Stimulated activated CD8-positive, alpha-beta memory T cell treated with anti-CD3 and anti-CD28 coated beads, Interleukin-15, amount 100 ng/mL, for 1 hour (primary cell): ENCODE measurements around the gene ANKRD28.
"Not testable (repeated sequence)": the region's sequence is repeated elsewhere in the genome, so short reads cannot be mapped to it uniquely, and the experiment has no call there.

Experiments used
- DNase-seq: peaks from one replicate; pipeline ENCODE4 v3.0.0-alpha.2; 2020; ENCODE audit warnings: low read depth

The ANKRD28 gene

DNA sequence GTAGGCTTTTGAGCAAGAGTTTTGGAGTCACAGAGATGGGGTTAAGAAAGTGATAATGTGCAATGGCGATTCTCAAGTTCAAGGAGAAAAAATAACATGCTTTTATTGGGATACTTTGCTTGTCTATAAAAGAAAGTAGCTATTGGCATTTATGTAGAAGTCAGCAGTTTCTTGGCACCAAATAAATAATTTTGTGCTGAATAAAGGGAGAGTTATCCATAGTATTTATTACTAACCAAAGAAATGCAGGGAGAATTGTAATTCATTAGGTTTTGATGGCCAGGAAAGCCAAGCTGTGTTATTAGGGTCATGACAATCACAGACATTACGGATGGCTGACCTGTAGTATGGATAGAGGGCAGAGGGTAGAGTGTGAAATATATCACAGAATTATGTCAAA, 163.1 kb downstream of the ANKRD28 start:
- DNase-seq, result no peak

DNA sequence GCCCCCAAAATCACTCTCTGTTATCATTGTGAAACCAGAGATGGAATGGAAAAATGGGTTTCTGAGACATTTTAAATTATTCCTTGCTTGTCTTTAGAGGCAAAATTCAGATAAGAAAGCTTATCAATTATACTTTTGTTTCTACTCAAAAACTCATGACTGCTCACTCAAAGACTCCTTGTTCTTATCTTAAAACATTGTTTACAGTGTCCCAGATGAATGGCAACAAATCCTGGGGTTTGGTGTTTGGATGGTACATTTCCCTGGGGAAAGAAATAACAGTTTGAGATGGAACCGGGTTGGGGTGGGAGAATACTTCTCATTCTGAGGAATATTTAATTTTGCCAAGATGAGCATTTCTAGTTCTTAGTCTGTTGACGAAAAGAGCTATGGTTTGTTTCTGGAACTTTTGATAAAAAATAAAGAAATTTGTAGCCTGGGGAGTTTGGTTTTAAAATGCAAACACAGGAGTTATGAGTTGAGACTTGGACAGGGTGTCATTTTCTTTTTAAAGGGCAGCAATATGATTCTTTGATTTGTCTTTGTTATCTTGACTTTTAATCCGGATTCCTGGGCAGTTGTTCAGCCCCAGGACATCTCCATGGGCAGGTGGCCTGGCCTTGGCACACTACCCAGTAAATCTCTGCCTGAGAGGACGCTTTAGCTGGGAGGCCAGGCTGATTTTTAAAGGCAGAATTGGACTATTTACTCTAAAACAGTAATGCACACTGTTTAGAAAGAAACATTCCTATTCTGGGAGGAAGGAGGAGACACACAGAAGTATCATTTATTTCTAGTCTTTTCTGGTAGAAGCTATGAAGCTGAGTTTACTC, 163.8 kb downstream of the ANKRD28 start:
- DNase-seq, result no peak

DNA sequence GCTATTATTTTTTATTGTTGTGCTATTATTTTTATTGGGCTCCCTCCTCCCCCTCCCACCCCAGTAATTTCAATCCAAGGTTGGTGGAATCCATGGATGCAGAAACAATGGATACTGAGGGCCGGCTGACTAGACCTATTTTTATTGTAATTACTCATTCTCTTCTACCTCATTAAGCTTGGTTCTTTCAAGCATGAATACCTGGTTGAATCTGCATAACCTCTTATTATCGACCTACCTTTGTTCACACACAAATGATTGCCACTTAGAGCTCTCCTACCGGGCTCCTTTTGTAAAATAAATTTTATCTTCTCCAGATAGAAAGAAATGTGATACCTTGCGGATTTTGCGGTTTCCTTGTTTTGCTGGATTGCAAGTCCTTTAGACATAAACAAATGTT, 164.6 kb downstream of the ANKRD28 start:
- DNase-seq, result no peak

DNA sequence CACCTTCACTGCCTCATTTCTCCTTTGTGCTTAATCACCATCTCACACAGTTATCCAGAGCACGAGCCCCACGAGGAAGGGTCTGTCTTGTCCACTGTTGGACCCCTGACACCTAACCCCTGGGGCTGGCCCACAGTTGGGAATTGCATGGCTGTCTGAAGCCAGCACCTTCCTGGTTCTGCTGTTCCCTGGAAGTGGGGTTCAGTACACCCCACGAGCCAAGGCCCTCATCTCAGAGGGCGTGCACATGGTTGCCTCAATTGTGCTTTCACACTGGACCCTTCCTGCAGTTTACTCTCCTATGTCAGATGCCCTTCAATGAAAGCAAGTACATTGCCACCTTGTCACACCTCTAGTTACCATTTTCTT, 165.6 kb downstream of the ANKRD28 start:
- no peak for DNase-seq

DNA sequence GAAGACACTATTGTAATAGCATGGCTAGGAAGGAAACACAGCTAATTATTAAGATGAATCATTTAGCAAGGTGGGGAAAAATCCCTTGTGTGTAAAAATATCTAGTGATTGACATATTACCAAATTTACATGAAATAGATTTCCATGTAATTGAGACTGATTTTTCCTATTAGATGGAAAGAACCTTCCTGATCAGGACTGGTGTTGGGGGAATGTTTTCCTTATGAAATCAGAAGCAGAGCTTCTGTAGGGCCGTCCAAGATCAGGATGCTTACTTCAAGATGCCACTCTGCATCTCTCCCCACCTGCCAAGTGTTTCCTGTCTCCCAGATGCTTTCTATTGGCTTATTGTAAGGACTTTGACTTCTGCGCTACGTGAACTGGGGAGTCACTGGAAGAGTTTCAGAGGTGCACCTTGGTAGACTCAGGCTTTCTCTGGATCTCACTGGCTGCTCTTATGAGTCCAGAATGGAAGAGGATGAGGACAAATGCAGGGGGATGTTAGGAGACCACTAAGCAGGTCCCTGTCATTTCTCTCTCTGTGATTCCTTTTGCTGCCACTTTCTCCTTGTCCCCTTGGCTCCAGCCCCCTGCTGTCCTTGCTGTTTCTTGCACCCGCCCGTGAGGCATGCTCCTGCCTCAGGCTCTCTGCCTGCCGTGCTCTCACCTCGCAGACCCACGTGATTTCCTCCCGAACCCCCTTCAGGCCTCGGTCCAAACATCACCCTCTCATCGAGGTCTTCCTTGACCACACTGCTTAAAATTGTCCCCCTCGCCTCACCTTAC, 166.2 kb downstream of the ANKRD28 start:
- DNase-seq, result no peak

DNA sequence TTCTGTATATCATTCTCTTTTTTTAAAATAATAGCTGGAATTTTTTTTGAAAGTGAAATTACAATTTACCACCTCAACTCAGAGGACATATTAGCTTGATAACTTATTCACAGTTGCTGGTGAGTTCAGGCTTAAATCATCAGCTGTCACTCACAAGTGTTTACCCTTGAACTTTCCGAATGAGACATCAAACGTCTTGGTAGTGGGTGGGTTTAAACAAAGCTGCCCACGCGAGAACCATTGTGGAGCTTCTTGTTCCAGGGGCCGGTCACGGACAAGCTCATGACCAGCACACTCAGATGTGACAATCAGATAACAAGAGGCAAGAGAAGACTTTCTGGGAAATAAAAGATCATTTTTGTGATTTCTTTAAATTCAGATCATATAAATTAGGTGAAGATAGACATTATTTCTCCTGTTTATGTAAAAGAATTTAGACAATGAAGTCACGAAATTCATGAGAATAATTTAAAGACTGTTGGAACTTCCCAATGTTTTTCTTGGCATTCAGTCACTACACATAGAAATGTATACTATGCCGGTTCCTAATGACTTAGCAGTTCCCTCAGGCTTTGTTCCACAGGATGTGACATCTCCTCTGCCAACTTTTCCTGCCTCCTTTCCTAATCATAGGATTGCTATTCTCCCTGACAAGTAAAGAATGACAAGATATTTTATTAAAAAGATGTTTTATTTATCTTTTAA, 167.0 kb downstream of the ANKRD28 start:
- DNase-seq, result no peak

DNA sequence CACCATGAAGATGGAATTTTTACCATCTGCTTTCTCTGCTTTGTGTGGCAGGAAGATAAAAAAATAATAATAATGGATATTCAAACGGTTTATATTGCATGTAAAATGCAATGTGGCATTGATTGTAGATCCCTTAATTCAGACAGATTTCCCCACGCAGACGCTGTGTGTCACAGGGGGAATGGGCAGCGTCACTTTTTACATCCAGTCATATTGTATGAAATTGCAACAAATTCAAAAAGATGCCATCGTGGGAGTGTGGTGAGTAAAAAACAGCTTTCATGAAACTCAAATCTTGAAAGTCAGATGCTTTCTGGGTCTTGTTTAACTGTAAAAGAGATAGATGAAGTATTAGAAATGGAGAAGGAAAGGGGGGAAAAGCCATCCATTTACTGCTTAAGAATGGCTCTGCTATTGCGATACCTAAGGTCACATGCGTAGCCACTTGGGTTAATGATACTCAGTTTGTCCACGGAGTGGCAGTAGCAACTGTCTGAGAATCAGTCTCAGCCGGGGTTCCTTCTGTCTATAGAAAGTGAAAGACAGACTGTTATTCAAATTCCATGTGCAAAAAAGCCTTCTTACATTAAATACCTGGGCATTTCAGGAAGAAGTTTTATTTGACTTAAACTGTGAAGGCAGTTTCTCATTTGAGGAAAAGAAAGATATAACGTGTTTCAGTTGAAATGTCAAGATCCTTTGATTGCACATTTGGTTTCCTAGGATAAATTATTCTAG, 167.8 kb downstream of the ANKRD28 start:
- DNase-seq, result peak; percentile 47

DNA sequence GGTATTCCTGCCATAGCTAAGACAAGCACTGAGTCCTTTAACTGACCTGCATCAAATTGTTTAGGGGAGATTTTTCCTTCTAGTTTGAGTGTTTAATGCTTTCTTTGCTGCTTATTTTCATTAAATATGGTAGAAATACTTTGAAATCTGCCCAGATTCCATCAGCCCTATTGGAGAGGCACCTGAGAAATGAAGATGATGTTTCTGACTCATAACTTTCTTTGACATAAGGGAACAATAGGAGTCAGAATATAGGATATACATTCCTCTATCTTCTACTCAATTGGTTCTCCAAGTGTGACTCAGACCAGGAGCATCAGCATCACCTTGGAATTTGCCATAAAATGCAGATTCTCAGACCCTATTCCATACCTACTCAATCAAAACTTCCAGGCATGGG, 168.8 kb downstream of the ANKRD28 start:
- DNase-seq, result no peak

DNA sequence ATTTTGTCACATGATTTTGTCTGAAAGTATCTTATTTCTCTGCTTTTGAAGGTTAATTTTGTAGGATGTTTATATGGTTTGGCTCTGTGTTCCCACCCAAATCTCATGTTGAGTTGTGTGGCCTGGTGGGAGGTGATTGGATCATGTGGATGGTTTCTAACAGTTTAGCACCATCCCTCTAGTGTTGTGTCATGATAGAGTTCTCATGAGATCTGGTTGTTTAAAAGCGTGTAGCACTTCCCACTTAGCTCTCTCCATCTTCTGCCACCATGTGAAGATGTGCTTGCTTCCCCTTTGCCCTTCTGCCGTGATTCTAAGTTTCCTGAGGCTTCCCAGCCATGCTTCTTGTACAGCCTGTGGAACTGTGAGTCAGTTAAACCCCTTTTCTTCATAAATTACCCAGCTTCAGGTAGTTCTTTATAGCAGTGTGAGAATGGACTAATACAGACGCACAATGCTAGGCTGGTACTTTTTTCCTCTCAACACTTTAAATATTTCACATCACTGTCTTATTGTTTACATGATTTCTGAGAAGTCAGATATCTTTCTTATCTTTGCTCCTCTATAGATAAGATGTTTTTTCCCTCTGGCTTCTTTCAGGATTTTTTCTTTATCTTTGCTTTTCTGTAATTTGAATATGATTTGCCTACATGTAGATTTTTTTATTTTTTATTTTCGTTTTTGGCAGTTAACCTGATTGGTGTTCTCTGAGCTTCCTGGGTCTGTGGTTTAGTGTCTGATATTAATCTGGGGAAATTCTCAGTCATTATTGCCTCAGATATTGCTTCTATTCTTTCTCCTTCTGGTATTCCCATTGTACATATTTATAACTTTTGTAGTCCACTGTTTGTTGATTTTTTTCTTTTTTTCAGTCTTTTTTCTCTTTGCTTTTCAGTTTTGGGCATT, 174.0 kb downstream of the ANKRD28 start:
- no peak for DNase-seq

DNA sequence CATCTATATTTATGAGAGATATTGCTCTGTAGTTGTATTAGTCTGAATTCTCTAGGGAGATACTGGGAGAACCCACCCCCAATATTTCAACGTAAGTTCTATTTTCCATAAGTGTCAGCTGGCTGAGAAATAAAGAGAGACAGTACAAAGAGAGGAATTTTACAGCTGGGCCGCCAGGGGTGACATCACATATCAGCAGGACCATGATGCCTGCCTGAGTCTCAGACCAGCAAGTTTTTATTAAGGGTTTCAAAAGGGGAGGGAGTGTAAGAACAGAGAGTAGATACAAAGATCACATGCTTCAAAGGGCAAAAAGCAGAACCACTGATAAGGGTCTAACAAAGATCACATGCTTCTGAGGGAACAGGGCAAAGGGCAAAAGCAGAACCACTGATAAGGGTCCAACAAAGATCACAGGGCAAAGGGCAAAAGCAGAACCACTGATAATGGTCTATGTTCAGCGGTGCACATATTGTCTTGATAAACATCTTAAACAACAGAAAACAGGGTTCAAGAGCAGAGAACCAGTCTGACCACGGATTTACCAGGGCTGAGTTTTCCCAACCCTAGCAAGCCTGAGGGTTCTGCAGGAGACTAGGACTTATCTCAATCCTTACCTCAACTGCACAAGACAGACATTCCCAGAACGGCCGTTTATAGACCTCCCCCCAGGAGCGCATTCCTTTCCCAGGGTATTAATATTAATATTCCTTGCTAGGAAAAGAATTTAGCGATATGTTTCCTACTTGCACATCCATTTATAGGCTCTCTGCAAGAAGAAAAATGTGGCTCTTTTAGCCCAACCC, 177.9 kb downstream of the ANKRD28 start:
- not testable (repeated sequence) for DNase-seq
